DLD1 (cell line): ENCODE results near the gene ZNHIT2.

Source experiments
- in situ Hi-C: cut with HindIII; loops from 2 replicates; pipeline ENCODE4 v1.10.0; 2017; ENCODE audit warnings: low sequenced_read_pairs

Gene ZNHIT2

DNA sequence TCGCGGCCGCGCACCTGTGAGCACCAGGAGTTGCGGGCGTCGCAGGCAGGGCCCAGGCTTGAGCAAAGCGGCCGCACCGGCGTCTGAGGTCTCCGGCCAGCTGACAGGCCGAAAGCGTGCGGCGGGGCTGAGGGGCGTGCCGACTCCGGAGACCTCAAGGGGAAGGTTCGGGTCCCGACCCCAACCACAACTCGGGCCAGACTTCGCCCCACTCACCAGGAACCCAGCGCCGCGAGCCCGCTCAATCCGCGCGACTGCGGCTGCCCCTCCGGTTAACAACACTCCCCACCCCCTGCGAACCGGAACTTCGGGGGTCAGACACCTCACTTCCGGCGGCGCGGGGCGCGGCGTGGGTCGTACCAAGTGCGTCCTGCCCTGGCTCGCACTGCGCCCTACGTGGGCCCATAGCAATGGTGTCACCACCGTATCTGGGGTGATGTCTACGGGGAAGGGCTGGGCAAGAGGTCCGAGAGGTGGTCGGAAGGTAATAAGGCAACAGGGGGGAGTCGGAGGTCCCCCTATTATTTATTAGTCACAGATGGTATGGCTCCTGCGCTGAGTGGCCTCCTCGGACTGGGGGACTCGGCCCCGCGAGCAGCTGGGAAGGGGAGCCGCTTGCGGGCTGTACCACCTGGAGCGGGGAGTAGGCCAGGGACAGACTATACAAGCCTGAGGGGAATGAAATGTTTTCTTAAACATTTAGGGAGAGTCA lies 16.9 kb upstream of the ZNHIT2 start, which contains the start of gene SYVN1:
SYVN1 (minus strand) TSS at position 280 of the 712 bp plus-strand sequence. CDS start 918 bp downstream, outside the sequence.
- in situ Hi-C loops, result no loop called here

DNA sequence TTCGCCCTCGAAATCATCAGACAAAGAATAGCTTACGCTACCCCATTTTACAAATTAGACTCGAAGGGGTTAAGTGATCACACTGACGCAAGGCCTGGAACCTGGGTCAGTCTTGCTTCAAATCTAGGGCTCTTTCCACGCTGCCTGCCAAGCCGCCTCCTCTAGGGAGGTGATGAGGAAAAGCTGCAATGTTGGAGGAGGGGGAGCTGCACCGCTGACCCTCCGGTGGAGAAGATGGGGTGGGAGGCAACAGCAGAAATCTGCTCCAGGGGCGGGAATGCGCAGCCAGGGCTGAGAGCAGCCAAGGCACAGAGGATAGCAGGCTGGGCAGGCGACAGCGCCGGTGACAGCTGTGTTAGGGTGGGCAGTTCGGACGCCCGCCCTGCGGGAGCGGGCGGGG lies 16.2 kb upstream of the ZNHIT2 start:
- in situ Hi-C loops, result no loop called here

DNA sequence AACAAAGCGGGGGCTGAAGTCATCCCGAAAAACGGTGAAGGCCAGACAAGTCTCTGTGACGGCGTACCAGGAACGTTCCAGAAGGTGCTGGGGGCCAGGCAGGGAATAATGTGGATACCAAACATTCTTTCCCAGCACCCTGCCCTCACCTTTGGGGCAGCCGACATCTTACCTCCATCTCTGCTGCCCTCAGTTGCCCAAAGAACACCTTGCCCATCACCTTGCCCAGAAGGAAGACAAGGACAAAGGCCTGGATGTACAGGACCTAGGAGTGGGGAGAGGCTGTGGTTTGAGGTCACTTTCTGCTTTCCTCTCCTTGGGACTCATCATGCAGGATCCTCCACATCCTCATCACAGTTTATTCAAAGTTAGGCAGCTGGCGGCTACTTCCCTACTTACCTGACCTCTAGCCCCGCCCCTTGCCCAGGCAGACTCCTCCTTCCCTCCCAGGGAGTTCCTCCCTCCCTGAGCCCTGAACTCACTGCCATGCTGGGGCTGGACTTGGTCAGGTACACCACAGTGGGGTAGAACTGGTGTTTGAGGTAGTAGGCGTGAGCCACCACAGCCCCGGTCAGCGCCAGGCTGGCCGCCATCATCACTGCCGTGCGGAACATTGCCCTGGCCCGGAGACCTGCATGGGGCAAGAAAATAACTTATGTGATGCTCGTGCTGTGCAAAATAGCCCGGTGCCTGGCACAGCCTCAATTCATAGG lies 15.6 kb upstream of the ZNHIT2 start:
- in situ Hi-C loops, result no loop called here

DNA sequence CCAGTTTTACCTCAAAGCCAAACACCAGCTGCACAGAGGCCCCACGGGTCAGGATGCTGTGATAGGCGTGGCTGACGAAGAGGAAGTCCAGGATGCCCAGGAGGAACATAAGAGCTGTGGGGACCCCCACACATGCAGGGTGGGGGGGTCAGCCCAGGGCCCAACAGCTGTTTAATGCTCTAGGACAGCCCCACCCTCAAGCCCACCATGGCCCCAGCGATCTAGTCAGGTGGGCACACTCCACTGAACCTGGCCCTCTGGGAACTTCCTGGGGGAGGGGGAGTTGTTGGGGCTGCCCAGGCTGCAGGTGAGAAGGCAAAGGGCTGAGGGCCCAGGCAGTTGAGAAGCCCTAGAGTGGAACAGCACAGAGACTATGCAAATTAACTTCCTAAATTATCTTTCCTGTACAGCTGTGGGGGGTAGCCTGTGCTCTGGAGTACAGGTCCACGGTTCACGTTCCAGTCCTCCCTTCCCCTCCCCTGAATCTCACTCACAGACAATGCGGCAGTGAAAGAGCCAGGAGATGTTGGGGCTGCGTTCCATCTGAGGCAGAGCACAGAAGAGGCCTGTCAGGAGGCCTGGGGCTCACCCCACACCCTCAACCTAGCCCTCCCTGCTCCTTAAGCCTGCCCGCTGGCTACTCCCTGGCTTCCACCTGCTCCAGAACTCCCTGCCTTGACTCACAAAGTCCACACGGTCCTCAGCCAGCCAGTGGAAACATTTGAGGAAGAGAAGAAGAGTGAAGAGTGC lies 14.9 kb upstream of the ZNHIT2 start:
- in situ Hi-C loops, result no loop called here

DNA sequence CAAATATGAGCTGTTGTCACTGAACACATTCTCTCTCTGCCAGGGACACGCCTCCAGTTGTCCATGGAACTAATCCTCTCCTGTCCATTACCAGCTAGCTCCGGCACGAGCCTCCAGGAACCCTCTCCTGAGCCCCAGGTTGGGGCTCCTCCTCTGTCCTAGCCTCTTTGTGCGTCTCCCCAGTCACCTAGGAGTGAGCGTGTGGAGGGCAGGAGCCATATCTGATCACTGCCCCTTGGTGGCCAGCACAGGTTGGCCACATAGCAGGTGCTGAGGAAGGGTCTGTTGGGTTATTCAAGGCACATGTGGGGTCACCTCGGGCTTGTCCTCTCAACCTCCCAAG lies 14.4 kb upstream of the ZNHIT2 start:
- in situ Hi-C loops, result no loop called here

DNA sequence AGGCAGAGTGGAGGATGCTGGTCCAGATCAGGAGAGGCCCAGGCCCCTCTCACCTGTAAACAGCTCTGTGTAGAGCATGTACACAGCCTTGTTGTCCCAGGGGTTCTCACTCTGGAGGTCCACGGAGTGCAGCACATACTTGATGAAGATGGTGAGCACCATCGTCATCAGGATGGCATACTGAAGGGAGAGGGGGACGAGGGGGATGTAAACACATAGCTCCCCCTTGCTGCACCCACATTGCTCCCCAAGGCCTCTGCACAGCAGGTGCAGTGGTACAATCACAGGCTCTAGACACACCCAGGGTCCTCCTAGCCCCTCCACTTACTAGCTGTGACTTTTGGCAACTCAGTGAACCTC lies 13.9 kb upstream of the ZNHIT2 start:
- in situ Hi-C loops, result no loop called here

DNA sequence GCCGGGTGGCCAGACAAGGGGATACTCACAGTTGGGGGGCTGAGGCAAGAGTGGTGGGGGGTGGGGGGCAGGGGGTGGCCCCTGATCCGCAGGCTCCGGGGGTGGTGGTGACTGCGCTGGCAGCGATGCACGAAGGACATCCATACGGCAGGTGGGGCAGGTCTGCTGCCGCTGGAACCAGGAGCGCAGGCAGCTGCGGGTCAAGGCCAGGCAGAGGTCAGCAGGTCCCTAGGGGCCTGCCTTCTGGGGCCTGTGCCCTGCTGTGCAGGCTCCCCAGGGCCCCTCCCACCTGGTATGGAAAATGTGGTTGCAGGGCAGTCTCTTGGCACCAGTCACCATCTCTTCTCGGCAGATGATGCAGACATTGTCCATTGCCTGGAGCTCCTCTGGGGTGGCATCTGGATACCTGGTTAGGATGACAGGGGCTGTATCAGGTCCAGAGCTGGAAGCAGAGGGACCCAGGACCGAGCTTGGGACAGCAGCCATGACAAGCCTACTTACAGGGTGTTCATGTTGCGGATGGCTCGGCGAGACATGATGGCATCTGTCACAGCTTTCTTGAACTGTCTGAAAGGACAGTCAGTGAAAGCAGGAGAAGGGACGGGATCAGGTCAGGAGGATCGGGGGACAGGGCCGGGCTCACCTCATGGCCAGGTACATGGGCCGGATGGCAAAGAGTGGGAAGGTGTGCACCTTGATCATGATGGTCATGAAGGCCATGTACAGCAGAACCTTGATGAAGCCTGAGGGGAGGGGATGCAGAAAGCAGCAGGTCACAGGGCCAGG lies 13.3 kb upstream of the ZNHIT2 start:
- in situ Hi-C loops, result no loop called here

DNA sequence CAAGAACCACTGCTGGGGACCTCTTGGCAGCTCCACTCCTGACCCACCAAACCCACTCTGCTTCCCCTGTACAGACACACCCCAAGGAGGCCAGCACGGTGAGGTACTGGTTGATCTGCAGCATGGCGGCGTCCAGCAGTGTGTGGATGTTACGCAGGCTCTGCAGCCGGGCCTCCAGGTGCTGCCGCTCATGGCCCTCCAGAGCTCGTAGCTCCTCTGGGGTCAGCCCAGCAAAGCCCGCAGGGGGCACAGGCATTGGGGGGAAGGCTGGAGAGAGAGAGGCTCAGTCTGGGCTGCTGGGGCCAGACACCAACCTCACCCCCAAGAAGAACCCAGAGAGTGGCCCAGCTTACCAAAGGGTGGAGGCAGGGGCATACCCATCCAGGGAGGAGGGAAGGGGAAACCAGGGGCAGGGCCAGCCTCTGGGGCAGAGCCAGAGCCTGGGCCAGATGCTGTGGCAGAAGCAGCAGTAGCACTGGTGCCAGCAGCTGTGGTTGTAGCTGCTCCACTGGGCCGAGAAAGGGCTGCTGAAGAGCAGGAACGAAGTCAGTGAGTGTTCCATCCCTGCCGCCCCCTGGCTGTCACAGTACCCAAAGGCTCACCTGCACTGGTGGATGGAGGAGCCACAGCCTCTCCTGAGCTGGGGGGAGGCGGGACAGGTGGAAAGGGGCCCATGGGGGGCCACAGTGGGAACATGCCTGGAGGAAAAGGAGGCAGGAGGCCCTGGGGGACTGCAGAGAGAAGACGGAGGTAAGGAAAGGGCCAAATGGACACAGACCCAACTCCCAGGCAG lies 12.3 kb upstream of the ZNHIT2 start:
- in situ Hi-C loops, result no loop called here

DNA sequence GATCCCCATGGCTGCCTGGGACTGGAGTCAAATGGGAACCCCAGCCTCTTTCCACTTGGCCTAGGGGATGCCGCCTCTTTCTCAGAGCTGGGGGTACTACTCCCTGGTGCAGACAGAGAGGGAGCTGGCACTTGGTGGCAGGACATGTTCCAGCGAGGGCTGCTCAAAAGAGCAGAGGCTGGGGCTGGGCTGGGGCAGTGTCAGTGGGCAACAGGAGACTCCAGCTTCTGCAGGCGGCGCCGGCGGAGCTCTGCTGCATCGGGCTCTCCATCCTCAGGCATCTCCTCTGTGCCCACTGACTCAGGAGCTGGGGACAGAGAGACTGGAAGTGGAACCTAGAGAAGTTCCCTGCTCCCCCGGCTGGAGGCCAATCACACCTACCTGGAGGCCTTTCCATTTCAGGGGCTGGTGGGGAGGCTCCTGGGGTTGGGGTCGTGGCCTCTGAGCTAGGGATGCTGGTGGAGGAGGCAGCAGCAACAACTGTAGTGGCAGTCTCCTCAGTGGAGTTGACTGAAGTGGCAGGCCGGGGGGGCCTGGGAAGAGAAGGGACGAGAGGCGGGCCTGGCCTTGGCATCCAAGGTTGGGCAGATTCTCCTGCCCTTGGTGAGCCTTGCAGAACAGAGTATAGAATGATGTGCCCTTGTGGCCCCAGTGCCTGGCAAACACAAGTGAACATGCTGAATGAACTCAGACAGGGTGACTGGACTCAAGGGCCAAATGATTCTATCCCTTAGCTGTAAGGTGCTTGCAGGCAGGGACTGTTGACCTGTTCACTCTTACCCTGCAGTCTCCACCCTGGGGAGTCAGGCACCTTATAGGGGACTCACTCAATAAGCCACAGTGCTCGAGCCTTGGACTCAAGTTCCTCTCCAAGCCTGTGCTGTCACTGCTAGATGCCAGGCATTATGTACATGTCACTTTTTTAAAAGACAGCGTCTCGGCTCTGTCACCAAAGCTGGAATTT lies 11.0 kb upstream of the ZNHIT2 start:
- in situ Hi-C loops, result no loop called here

DNA sequence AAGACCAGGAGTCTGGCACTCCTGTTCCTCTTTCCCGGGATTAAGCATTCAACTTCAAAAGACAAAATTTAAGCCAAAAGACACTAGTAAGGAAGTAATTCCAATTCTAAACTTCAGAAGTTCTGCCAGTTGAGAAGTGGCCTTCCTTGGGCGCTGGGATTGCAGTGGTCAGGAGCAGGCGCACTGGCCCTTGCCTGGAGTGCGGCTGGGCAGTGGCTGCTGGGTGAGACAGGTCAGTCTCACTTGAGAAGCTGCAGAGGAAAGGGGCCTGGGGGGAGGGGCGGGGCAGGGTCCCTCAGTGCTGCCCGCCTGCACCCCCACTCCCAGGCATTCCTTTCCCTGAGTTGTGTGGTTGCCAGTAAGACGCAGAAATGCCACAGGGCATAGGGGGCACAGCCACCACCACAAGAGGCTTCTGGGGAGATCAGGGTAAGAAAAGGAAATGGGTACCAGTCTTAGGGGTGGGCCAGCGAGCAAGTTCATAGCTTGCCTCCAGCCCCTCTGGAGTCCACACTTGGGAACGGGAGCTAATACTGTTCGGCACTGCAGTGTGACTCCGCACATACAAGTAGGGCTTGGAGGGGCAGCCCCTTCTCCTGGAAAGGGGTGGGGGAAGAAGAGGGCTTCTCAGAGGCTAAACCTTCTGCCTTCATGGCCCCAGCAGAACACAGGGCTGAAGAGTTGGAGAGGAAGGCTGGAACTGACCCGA lies 10.1 kb upstream of the ZNHIT2 start:
- in situ Hi-C loops, result no loop called here

DNA sequence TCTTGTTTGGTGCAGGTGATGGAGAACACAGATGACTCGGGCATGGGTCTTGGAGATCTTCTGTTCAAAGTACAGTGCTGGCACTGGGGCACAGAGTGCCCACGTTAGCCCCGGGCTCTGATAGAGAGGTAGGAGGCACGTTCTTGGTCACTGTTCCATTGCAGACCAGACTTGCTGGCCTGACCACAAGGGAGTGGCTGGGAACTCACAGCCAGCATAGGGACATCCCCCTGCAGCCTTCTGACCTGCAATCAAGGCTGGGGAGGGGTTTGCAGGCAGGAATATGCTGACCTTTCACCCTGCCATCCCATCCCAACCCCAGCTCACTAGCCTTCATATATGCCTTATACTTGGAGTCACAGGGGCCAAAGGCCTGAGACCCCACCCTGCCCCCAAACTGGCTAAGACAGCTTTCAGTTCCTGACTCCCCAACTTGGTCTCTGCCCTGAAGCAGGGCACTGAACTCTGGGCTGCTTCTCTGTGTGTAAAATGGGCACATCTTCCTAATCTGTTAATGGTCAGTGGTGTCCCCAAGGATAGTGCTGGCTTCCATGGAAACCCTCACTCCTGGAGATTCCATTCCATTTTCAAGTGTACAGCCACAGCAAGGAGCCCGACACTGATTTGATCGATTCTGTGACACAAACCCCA lies 9.2 kb upstream of the ZNHIT2 start:
- in situ Hi-C loops, result no loop called here

DNA sequence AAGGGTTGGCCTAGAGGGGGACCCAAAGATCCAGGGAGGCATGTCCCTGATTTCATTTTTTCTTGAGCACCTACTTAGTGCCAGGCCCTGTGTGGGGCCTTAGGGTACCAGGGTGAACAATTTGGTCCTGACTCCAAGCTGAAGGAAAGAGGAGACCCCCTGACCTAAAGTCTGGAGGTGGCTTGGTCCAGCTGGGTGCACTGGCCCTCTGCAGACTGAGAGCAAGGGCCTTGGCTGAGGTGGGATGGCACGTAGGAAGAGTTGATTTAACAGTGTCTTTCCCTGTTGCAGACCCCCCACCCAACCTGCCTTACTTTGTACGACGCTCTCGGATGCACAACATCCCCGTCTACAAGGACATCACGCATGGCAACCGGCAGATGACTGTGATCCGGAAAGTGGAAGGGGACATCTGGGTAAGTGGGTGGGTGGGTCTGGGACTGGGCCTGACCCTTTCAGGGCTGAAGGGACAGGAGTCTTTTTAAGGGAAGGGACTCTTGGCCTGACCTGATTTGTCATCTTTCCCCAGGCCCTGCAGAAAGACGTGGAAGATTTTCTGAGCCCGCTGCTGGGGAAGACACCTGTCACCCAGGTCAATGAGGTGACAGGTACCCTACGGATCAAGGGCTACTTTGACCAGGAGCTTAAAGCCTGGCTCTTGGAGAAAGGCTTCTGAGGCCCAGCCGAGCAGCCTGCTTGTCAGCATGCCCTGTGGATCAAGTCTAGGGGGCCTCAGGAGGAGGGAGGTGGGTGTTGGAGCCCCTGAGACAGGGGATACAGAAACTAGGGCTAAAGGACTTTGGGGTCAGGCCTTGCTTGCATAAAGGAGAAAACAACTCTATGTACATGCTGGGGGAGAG lies 7.9 kb upstream of the ZNHIT2 start:
- in situ Hi-C loops, result no loop called here

DNA sequence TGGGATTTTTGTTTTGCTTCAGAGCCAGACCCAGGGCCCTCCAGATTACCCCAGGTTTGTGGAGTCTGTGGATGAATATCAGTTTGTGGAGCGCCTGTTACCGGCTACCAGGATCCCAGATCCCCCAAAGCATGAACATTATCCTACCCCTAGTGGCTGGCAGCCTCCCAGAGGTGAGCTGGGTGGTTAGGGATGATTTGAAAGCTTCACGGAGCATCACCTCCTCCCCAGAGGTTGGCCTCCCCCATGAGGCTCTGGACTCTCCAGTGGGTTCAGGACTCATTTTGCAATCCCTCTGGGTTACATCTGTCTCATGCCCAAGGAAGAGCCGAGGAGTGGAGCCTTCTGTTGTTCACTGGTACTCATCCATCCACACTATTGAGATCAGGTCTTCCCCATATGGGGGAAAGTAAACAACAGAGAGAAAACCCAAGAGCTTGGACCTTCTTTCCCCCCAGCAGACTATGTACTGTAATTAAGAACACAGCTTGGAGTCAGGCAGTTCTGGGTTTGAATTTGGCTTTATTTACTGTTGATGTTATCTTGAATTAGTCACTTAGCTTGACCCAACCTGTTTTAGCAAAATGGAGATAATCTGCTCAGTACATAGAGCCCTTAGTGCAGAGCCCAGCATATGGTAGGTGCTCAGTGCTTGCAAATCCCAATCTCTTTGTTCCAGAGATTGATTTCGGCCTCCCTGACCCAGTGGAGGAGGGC lies 7.1 kb upstream of the ZNHIT2 start:
- in situ Hi-C loops, result no loop called here

DNA sequence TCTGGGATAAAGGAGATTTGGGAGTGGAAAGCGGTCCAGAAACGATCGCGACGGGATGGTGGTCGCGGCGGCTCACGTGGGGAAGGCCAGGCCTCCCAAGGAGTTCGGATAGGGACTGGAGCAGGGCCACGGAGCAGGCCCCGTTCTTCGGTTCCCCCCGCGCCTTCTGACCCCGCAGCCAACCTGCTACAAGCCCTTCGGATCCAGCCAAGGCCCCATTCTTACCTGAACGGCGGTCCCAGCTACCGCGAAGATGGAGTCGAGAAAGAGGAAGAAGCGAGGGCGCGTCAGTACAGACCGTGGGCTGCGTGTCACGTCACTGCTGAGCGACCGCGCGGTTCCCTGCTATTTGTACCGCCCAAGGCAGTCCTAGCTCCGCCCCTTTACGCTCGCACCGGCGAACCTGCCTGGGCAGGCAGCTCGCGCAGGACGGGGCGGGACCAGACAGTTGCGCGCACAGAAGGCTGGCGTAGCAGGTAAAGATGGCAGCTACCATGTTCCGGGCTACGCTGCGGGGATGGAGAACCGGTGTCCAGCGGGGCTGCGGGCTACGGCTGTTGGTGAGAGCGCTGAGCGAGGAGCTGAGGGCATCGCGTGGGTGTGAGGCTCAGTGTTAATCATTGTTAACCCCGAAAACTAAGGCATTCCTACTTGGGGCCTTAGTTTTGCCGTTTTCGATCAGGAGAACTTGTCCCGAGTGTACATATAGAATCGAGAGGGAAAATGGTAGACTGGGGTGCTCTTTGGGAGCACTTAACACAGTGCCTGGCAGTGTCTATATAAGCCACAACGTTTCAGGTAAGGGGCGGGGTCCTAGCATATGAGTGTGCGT lies 4.6 kb upstream of the ZNHIT2 start, which contains the start of the genes FAU and MRPL49:
FAU (minus strand) TSS at position 270 of the 832 bp plus-strand sequence. CDS start 321 bp downstream, outside the sequence.
MRPL49 (plus strand) TSS at position 457 of the 832 bp plus-strand sequence; CDS start at position 483, 26 bp downstream.
- in situ Hi-C loops, result no loop called here

DNA sequence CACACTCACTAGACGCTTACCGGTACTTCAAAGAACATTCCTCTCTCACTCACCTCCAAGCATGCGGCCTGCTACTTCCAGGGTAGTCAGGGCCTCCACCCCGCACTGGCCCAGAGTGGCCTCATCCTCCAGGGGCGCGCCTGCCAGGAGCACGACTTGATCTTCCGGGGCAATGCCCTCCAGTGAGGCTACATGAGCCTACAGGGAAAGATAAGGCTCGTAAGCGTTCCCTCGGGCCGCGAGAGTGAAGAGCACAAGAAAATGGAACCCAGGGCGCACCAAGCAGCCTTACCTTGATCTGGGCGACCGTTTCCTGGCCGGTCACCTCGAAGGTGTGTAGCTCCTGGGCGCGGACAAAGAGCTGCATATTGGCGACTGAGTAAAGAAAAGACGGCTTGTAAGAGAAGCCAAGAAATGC lies 4.0 kb upstream of the ZNHIT2 start:
- in situ Hi-C loops, result no loop called here
